ENCODE results near the gene PEBP1. TPM values are rescaled to one million over a fixed set of nuclear protein-coding genes. Genes with fewer than 3 reads are reported as not detected.

The PEBP1 gene
- total RNA-seq, 1 experiment from 2014 or later = 87.8 TPM

GRCh38 chr12:118193958-118194357, 58.0 kb downstream of the PEBP1 start:
- DNase-seq (ENCODE audit: low read depth) = no peak

Other genes with a start within 250 kb of the PEBP1 start
- 0.15 and 0.29 TPM in 2 replicates for gene KSR2, start 167.1 kb upstream of the PEBP1 start, total RNA-seq (2014; rRNA removed; shearing (Covaris generic))
- 53.0 and 57.0 TPM in 2 replicates for gene RFC5, start 119.4 kb upstream of the PEBP1 start, total RNA-seq (2014; rRNA removed; shearing (Covaris generic))
- gene WSB2, start 74.9 kb upstream of the PEBP1 start, total RNA-seq (2014; rRNA removed; shearing (Covaris generic)) = 103 and 111 TPM in 2 replicates
- 18.2 and 18.9 TPM in 2 replicates for gene VSIG10, start 32.1 kb upstream of the PEBP1 start, total RNA-seq (2014; rRNA removed; shearing (Covaris generic))
- gene TAOK3, start 236.8 kb downstream of the PEBP1 start, total RNA-seq (2014; rRNA removed; shearing (Covaris generic)) = 12.9 and 15.3 TPM in 2 replicates
- 38.0 and 60.2 TPM in 2 replicates for gene SUDS3, start 240.4 kb downstream of the PEBP1 start, total RNA-seq (2014; rRNA removed; shearing (Covaris generic))

Data from Daoy (cell line).